Fibroblast of lung (primary cell): ENCODE results near the gene USP24. TPM values are rescaled to one million over a fixed set of nuclear protein-coding genes. Genes with fewer than 3 reads are reported as not detected.
A peak's percentile ranks its signal among the peaks of the same experiment; 100 is the strongest.

Experiments used
- DNase-seq, 2 donors: peaks; one replicate each; pipeline versions ENCODE4 v3.0.0 to v3.0.0-alpha.2; 2010; ENCODE audit warnings: low read depth in 2 of 2
- H2AFZ ChIP-seq: 2 replicates; pipeline ENCODE4 v1.5.1; 2012; ENCODE audit warnings: low read length, control low read depth, inconsistent platforms
- H3K27ac ChIP-seq: 2 replicates; pipeline ENCODE4 v1.5.1; 2011; ENCODE audit warnings: low read length, control low read depth; ENCODE audit not compliant: insufficient read depth
- H3K27me3 ChIP-seq: 2 replicates; pipeline ENCODE4 v1.5.1; 2011; ENCODE audit warnings: mild to moderate bottlenecking, low read length; ENCODE audit not compliant: control insufficient read depth, insufficient read depth
- H3K36me3 ChIP-seq: 2 replicates; pipeline ENCODE4 v1.5.1; 2011; ENCODE audit warnings: low read length; ENCODE audit not compliant: control insufficient read depth, insufficient read depth
- H3K4me1 ChIP-seq: 2 replicates; pipeline ENCODE4 v1.5.1; 2011; ENCODE audit warnings: low read length; ENCODE audit not compliant: control insufficient read depth, insufficient read depth; ENCODE audit errors: extremely low read depth
- H3K4me2 ChIP-seq: 2 replicates; pipeline ENCODE4 v1.5.1; 2011; ENCODE audit warnings: low read length, control low read depth; ENCODE audit not compliant: insufficient read depth; ENCODE audit errors: extremely low read depth
- H3K4me3 ChIP-seq, 4 experiments: fragments of 200-600 bp in 1 of 4; sonication (generic) in 1 of 4; replicated peaks in 1 of 4; 2 replicates each; pipeline ENCODE4 v1.5.1; 2011 to 2016; ENCODE audit warnings: low read length in 4 of 4, low read depth in 3 of 4, mild to moderate bottlenecking in 3 of 4, control low read depth in 2 of 4, inconsistent platforms in 1 of 4, mixed read lengths in 1 of 4; ENCODE audit not compliant: insufficient read depth in 1 of 4; ENCODE audit errors: control extremely low read depth in 1 of 4
- H3K79me2 ChIP-seq: 2 replicates; pipeline ENCODE4 v1.5.1; 2012; ENCODE audit warnings: mild to moderate bottlenecking, low read length, inconsistent platforms; ENCODE audit not compliant: control insufficient read depth, insufficient read depth
- H3K9ac ChIP-seq: 2 replicates; pipeline ENCODE4 v1.5.1; 2011; ENCODE audit warnings: mild to moderate bottlenecking, low read length, control low read depth; ENCODE audit not compliant: insufficient read depth
- H3K9me3 ChIP-seq: 2 replicates; pipeline ENCODE4 v1.5.1; 2012; ENCODE audit warnings: low read depth, low read length; ENCODE audit not compliant: control insufficient read depth, insufficient read depth
- H4K20me1 ChIP-seq: 2 replicates; pipeline ENCODE4 v1.5.1; 2011; ENCODE audit warnings: low read length; ENCODE audit not compliant: control insufficient read depth, insufficient read depth; ENCODE audit errors: extremely low read depth
- EZH2 ChIP-seq: IDR thresholded peaks from 2 replicates; pipeline ENCODE4 v1.5.1; 2012; ENCODE audit warnings: low read length, control low read depth, mild to moderate bottlenecking; ENCODE audit errors: missing control alignments
- polyA plus RNA-seq, 2 donors: library from polyadenylated mRNA; depleted of rRNA in 1 of 2; stranded (reverse) in 1 of 2; unstranded in 1 of 2; fragments of >200 nt; gene quantifications; 2 replicates each; pipeline ENCODE4 v1.2.1, GENCODE V29; 2011 to 2012; ENCODE audit warnings: missing spikeins in 1 of 2
- total RNA-seq: library from RNA; depleted of rRNA; stranded (reverse); fragments of >200 nt; gene quantifications from 2 replicates; pipeline ENCODE4 v1.2.1, GENCODE V29; 2014
- TF ChIP-seq, protein P1 (sequence below), 2 donors: IDR thresholded peaks in 1 of 2; conservative IDR thresholded peaks in 1 of 2; 1 replicate in 1 of 2; 2 replicates in 1 of 2; pipeline ENCODE4 v1.5.1; 2011 to 2012; ENCODE audit warnings: low read length in 2 of 2, control low read depth in 1 of 2, inconsistent platforms in 1 of 2, low read depth in 1 of 2, mild to moderate bottlenecking in 1 of 2

USP24 gene
- total and polyA plus RNA-seq, 2 donors (not counting 1 experiment from before 2014, with no cell fraction given), result 16.4 to 63.9 TPM

DNA sequence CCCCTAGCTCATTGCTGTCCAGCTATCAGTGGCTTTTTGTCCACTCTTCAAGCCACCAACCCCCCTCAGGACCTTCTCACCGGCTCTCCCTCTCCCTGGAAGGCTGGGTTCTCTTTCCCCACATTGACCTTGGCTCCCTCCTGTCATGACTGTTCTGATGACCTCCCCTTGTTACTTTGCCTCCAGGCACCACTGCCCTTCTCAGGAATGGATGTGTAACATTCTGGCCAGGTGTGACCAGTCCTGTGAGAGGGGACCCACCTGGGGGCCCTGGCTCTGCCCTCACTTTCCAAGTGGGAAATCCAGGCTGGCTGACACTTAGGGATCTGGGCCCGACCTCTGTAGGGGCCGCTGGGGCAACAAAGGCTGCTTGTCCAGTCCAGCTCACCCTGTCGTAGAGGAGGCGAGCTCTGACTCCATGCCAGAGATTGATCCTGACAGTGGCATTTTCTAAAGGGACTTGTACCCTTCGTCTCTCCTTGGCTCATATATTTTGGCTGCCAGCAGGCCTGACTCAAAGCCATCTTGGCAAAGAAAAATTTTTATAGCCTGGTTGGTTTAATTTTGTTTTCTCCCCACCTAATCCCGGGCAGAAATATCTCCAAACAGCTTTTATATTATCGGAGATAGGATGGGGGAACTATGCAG is 37.9 kb upstream of the USP24 start:
- Histone ChIP-seq H3K9ac (no peak overlapping the region), H4K20me1 (no peaks in the 10 kb centered on the region), H3K4me1 (no peaks in the 10 kb centered on the region), H3K4me2 (no peak overlapping the region), H3K4me3 (no peak overlapping the region), H3K27ac (no peak overlapping the region), H3K36me3 (no peaks in the 10 kb centered on the region), H2AFZ (no peak overlapping the region), H3K27me3 (no peaks in the 10 kb centered on the region), H3K79me2 (no peaks in the 10 kb centered on the region), H3K9me3 (no peaks in the 10 kb centered on the region)
- no peak for DNase-seq
- TF ChIP-seq EZH2, result no peak
- TF ChIP-seq, protein P1, sequence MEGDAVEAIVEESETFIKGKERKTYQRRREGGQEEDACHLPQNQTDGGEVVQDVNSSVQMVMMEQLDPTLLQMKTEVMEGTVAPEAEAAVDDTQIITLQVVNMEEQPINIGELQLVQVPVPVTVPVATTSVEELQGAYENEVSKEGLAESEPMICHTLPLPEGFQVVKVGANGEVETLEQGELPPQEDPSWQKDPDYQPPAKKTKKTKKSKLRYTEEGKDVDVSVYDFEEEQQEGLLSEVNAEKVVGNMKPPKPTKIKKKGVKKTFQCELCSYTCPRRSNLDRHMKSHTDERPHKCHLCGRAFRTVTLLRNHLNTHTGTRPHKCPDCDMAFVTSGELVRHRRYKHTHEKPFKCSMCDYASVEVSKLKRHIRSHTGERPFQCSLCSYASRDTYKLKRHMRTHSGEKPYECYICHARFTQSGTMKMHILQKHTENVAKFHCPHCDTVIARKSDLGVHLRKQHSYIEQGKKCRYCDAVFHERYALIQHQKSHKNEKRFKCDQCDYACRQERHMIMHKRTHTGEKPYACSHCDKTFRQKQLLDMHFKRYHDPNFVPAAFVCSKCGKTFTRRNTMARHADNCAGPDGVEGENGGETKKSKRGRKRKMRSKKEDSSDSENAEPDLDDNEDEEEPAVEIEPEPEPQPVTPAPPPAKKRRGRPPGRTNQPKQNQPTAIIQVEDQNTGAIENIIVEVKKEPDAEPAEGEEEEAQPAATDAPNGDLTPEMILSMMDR (conservative IDR thresholded peaks at IDR 0.05 in 1 of 2, IDR thresholded peaks at IDR 0.05 in 1 of 2; ENCODE audit: low read depth in 1 of 2, low read length in 2 of 2), result no peak

DNA sequence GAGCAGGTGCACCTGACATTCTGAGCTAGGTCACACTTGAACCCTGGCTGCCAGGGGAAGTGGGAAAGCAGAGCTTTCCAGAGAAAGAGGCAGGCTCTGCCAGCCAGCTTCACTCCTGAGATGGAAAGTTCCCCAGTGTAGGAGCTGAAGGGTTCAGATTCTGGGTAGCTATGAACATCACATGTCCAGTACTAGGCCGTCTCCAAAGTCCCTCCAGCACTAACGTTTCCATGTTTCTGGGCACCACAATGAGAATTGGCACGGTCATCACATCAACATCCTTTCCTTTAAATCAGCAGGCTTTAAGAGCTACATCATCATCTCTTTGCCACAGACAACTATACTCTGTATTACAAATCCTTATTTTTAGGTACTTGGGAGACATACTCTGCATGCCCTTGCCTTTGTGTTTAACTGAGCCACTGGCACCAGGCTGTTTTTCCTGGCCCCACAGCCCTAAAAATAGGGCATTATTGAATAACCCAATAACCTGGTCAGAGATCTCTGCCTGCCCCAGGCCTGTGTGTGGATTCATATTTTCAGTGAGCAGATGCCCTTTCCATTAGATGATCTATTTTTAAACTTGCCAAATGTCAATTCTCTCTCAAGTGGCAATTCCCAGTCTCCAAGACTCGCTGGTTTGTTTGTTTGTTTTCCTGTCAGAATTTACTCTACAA is 35.4 kb upstream of the USP24 start:
- Histone ChIP-seq H3K4me1 (no peaks in the 10 kb centered on the region), H2AFZ (no peak overlapping the region), H3K4me3 (no peak overlapping the region), H3K27me3 (no peaks in the 10 kb centered on the region), H3K36me3 (no peaks in the 10 kb centered on the region), H3K79me2 (no peaks in the 10 kb centered on the region), H3K9ac (no peak overlapping the region), H4K20me1 (no peaks in the 10 kb centered on the region), H3K4me2 (no peak overlapping the region), H3K9me3 (no peaks in the 10 kb centered on the region), H3K27ac (no peak overlapping the region)
- DNase-seq, result peak in 1 of 2 donors; percentile 19
- TF ChIP-seq, protein P1 (conservative IDR thresholded peaks at IDR 0.05 in 1 of 2, IDR thresholded peaks at IDR 0.05 in 1 of 2; ENCODE audit: low read depth in 1 of 2, low read length in 2 of 2), result no peak
- TF ChIP-seq EZH2, result no peak

DNA sequence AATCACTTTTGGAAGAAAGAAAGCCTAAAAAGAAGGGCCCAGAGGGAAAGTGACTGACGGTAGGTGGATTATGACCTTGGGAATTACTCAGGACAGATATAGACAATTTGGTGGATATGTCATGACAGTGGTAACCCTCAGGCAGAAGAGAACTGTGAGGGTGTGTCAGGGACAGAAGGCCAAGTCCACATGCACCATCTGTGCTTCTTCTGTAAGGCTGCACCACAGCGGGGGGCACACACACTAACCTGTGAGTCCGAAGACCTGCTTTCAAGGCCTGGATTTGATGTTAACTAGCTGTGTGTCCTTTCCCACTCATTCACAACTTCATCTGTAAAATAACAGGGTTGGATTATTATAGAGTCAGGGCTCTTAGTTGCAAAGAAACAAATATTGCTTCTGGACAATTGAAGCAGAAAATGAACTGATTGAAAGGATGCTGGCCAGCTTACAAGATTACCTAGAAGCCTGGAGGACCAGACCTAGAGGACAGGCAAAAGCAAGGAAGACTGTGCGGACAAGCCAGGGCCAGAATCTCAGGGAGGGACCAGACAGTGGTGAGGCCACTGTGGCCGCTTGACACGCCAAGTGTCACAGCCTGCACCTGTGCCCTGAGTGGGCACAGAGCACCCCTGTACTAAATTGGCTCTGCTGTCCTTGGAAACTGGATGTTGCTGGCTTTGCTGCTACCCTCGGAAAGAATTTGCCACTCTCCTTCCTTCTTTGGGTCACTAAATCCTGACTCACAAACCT is 34.7 kb upstream of the USP24 start:
- no peaks in the 10 kb centered on the region for H3K79me2 ChIP-seq
- no peaks in the 10 kb centered on the region for H3K36me3 ChIP-seq
- no peak overlapping the region for H3K27ac ChIP-seq
- no peak overlapping the region for H3K4me2 ChIP-seq
- H3K27me3 ChIP-seq, result no peaks in the 10 kb centered on the region
- H2AFZ ChIP-seq, result no peak overlapping the region
- H3K9ac ChIP-seq, result no peak overlapping the region
- no peaks in the 10 kb centered on the region for H3K4me1 ChIP-seq
- no peaks in the 10 kb centered on the region for H4K20me1 ChIP-seq
- TF ChIP-seq EZH2, result no peak
- TF ChIP-seq, protein P1 (conservative IDR thresholded peaks at IDR 0.05 in 1 of 2, IDR thresholded peaks at IDR 0.05 in 1 of 2; ENCODE audit: low read depth in 1 of 2, low read length in 2 of 2), result no peak
- no peak overlapping the region for H3K4me3 ChIP-seq
- H3K9me3 ChIP-seq, result no peaks in the 10 kb centered on the region
- no peak for DNase-seq
